ENCODE results near the gene ESRRA.

Gene ESRRA

GRCh38 chr11:64305075-64305690 is at the start of gene ESRRA:
Gene ESRRA (plus strand): TSS chr11:64305524. CDS start chr11:64307180, 1,656 bp downstream.
- Histone ChIP-seq H3K4me3 (peak within 1 kb of the TSS; percentile 99), H3K27ac (peak within 1 kb of the TSS; percentile 83 to 97)
- peak; percentile 99 for DNase-seq (ENCODE audit: low spot score)
- no peak for TF ChIP-seq CTCF (IDR thresholded peaks at IDR 0.05)

- Histone ChIP-seq H3K27ac (no peak overlapping the region), H3K4me3 (no peak overlapping the region)
- DNase-seq (ENCODE audit: low spot score) = no peak
- TF ChIP-seq CTCF (IDR thresholded peaks at IDR 0.05) = no peak
Observed at GRCh38 chr11:64256300-64256699, 49.0 kb upstream of the ESRRA start.

GRCh38 chr11:64258356-64258755 is 47.0 kb upstream of the ESRRA start:
- DNase-seq (ENCODE audit: low spot score) = no peak
- H3K4me3 ChIP-seq = no peak overlapping the region
- no peak overlapping the region for H3K27ac ChIP-seq
- TF ChIP-seq CTCF (IDR thresholded peaks at IDR 0.05) = no peak

- no peak overlapping the region for H3K4me3 ChIP-seq
- TF ChIP-seq CTCF (IDR thresholded peaks at IDR 0.05) = no peak
- H3K27ac ChIP-seq = no peak overlapping the region
- DNase-seq (ENCODE audit: low spot score) = no peak
Observed at GRCh38 chr11:64258946-64259532, 46.3 kb upstream of the ESRRA start.

GRCh38 chr11:64259533-64260067 is 45.7 kb upstream of the ESRRA start:
- TF ChIP-seq CTCF (IDR thresholded peaks at IDR 0.05) = no peak
- Histone ChIP-seq H3K27ac (no peak overlapping the region), H3K4me3 (no peak overlapping the region)
- DNase-seq (ENCODE audit: low spot score) = no peak

- no peak for DNase-seq (ENCODE audit: low spot score)
- H3K4me3 ChIP-seq = no peak overlapping the region
- no peak for TF ChIP-seq CTCF (IDR thresholded peaks at IDR 0.05)
- H3K27ac ChIP-seq = no peak overlapping the region
Observed at GRCh38 chr11:64260147-64260708, 45.1 kb upstream of the ESRRA start.
